Measurements from ENCODE around the gene LRRC8B.

The LRRC8B gene

GRCh38 chr1:89524369-89525168 lies at the start of gene LRRC8B:
LRRC8B (plus strand) TSS chr1:89524829; CDS start chr1:89582651, 57,822 bp downstream.
- in situ Hi-C loops (cut with MboI; ENCODE audit: low sequenced_read_pairs) = loop anchor here (25.0 kb wide), 1 partner anchor 463 kb away; the partner anchor contains the start of gene ZNF326

- in situ Hi-C loops (cut with MboI; ENCODE audit: low sequenced_read_pairs) = loop anchor here (25.0 kb wide), 1 partner anchor 287 kb away; no protein-coding TSS in a partner anchor
These were observed 49.4 kb upstream of the LRRC8B start for GRCh38 chr1:89475269-89475668.

GRCh38 chr1:89476072-89476471 lies 48.6 kb upstream of the LRRC8B start:
- in situ Hi-C loops (cut with MboI; ENCODE audit: low sequenced_read_pairs) = loop anchor here (25.0 kb wide), 1 partner anchor 286 kb away; no protein-coding TSS in a partner anchor

GRCh38 chr1:89483010-89483756 lies 41.4 kb upstream of the LRRC8B start:
- in situ Hi-C loops (cut with MboI; ENCODE audit: low sequenced_read_pairs) = loop anchor here (25.0 kb wide), 1 partner anchor 279 kb away; no protein-coding TSS in a partner anchor

GRCh38 chr1:89483757-89484077 lies 40.9 kb upstream of the LRRC8B start:
- in situ Hi-C loops (cut with MboI; ENCODE audit: low sequenced_read_pairs) = loop anchor here (25.0 kb wide), 1 partner anchor 279 kb away; no protein-coding TSS in a partner anchor

GRCh38 chr1:89484092-89485038 lies 40.3 kb upstream of the LRRC8B start:
- in situ Hi-C loops (cut with MboI; ENCODE audit: low sequenced_read_pairs) = loop anchor here (25.0 kb wide), 1 partner anchor 278 kb away; no protein-coding TSS in a partner anchor

GRCh38 chr1:89487972-89488371 lies 36.7 kb upstream of the LRRC8B start:
- in situ Hi-C loops (cut with MboI; ENCODE audit: low sequenced_read_pairs) = loop anchor here (25.0 kb wide), 1 partner anchor 274 kb away; no protein-coding TSS in a partner anchor

GRCh38 chr1:89489047-89489729 lies 35.4 kb upstream of the LRRC8B start:
- in situ Hi-C loops (cut with MboI; ENCODE audit: low sequenced_read_pairs) = loop anchor here (25.0 kb wide), 1 partner anchor 273 kb away; no protein-coding TSS in a partner anchor

GRCh38 chr1:89490389-89490788 lies 34.2 kb upstream of the LRRC8B start:
- in situ Hi-C loops (cut with MboI; ENCODE audit: low sequenced_read_pairs) = loop anchor here (25.0 kb wide), 1 partner anchor 272 kb away; no protein-coding TSS in a partner anchor

GRCh38 chr1:89499320-89499719 lies 25.3 kb upstream of the LRRC8B start:
- in situ Hi-C loops (cut with MboI; ENCODE audit: low sequenced_read_pairs) = loop anchor here (25.0 kb wide), 1 partner anchor 263 kb away; no protein-coding TSS in a partner anchor

- in situ Hi-C loops (cut with MboI; ENCODE audit: low sequenced_read_pairs) = loop anchor here (25.0 kb wide), 1 partner anchor 485 kb away; the partner anchor contains the start of gene ZNF326
These were observed 22.6 kb upstream of the LRRC8B start for GRCh38 chr1:89502042-89502441.

- in situ Hi-C loops (cut with MboI; ENCODE audit: low sequenced_read_pairs) = loop anchor here (25.0 kb wide), 1 partner anchor 484 kb away; the partner anchor contains the start of gene ZNF326
These were observed 21.7 kb upstream of the LRRC8B start for GRCh38 chr1:89502895-89503294.

- in situ Hi-C loops (cut with MboI; ENCODE audit: low sequenced_read_pairs) = loop anchor here (25.0 kb wide), 1 partner anchor 484 kb away; the partner anchor contains the start of gene ZNF326
These were observed 20.9 kb upstream of the LRRC8B start for GRCh38 chr1:89503690-89504089.

GRCh38 chr1:89510061-89510460 lies 14.6 kb upstream of the LRRC8B start:
- in situ Hi-C loops (cut with MboI; ENCODE audit: low sequenced_read_pairs) = loop anchor here (25.0 kb wide), 1 partner anchor 477 kb away; the partner anchor contains the start of gene ZNF326

GRCh38 chr1:89512996-89513720 lies 11.5 kb upstream of the LRRC8B start:
- in situ Hi-C loops (cut with MboI; ENCODE audit: low sequenced_read_pairs) = loop anchor here (25.0 kb wide), 1 partner anchor 474 kb away; the partner anchor contains the start of gene ZNF326

- in situ Hi-C loops (cut with MboI; ENCODE audit: low sequenced_read_pairs) = loop anchor here (25.0 kb wide), 1 partner anchor 471 kb away; the partner anchor contains the start of gene ZNF326
These were observed 8.6 kb upstream of the LRRC8B start for GRCh38 chr1:89516055-89516454.

- in situ Hi-C loops (cut with MboI; ENCODE audit: low sequenced_read_pairs) = loop anchor here (25.0 kb wide), 1 partner anchor 469 kb away; the partner anchor contains the start of gene ZNF326
These were observed 6.4 kb upstream of the LRRC8B start for GRCh38 chr1:89518221-89518631.

GRCh38 chr1:89519779-89520358 lies 4.8 kb upstream of the LRRC8B start:
- in situ Hi-C loops (cut with MboI; ENCODE audit: low sequenced_read_pairs) = loop anchor here (25.0 kb wide), 1 partner anchor 467 kb away; the partner anchor contains the start of gene ZNF326

All from HL-60/S4 treated with retinoic acid at 250 ng/mL for 4 days and 3 days (cell line).